Measurements from ENCODE around the gene POPDC2. TPM values are rescaled to one million over a fixed set of nuclear protein-coding genes. Genes with fewer than 3 reads are reported as not detected.

Gene POPDC2
- total and polyA plus RNA-seq, 2 experiments from 2014 or later: 1.2 to 2.7 TPM

- H3K36me3 ChIP-seq (replicated peaks; ENCODE audit: insufficient read depth, low read depth): no peaks in the 10 kb centered on the region
- WGBS (ENCODE audit: low lambda C conversion rate, missing lambda C conversion rate): 91% methylated on average over 2 of the region's 2 CpGs
- no peaks in the 10 kb centered on the region for H4K20me1 ChIP-seq (ENCODE audit: insufficient read depth, poor library complexity, severe bottlenecking)
- no peaks in the 10 kb centered on the region for H3K27me3 ChIP-seq
- no peaks in the 10 kb centered on the region for H3K79me2 ChIP-seq
- TF ChIP-seq, protein P1, sequence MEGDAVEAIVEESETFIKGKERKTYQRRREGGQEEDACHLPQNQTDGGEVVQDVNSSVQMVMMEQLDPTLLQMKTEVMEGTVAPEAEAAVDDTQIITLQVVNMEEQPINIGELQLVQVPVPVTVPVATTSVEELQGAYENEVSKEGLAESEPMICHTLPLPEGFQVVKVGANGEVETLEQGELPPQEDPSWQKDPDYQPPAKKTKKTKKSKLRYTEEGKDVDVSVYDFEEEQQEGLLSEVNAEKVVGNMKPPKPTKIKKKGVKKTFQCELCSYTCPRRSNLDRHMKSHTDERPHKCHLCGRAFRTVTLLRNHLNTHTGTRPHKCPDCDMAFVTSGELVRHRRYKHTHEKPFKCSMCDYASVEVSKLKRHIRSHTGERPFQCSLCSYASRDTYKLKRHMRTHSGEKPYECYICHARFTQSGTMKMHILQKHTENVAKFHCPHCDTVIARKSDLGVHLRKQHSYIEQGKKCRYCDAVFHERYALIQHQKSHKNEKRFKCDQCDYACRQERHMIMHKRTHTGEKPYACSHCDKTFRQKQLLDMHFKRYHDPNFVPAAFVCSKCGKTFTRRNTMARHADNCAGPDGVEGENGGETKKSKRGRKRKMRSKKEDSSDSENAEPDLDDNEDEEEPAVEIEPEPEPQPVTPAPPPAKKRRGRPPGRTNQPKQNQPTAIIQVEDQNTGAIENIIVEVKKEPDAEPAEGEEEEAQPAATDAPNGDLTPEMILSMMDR (IDR thresholded peaks at IDR 0.05; ENCODE audit: poor library complexity): no peak
- TF ChIP-seq EZH2phosphoT487 (IDR thresholded peaks at IDR 0.05; ENCODE audit: low read depth, severe bottlenecking, unreplicated experiment) (no peak), EZH2 (IDR thresholded peaks at IDR 0.05; ENCODE audit: borderline replicate concordance) (no peak)
- no peaks in the 10 kb centered on the region for H3K9me2 ChIP-seq (replicated peaks; ENCODE audit: insufficient read depth)
- no peaks in the 10 kb centered on the region for H3K4me1 ChIP-seq (ENCODE audit: insufficient read depth)
- no peak for DNase-seq (ENCODE audit: low spot score)
- no peaks in the 10 kb centered on the region for H3K9me3 ChIP-seq (ENCODE audit: low read depth)
- H2AFZ ChIP-seq: no peak overlapping the region
- no peak overlapping the region for H3K4me2 ChIP-seq
- no peak overlapping the region for H3K27ac ChIP-seq
- H3K4me3 ChIP-seq: no peak overlapping the region
These were observed 35.1 kb upstream of the POPDC2 start for GRCh38 chr3:119695480-119695879.

DNA sequence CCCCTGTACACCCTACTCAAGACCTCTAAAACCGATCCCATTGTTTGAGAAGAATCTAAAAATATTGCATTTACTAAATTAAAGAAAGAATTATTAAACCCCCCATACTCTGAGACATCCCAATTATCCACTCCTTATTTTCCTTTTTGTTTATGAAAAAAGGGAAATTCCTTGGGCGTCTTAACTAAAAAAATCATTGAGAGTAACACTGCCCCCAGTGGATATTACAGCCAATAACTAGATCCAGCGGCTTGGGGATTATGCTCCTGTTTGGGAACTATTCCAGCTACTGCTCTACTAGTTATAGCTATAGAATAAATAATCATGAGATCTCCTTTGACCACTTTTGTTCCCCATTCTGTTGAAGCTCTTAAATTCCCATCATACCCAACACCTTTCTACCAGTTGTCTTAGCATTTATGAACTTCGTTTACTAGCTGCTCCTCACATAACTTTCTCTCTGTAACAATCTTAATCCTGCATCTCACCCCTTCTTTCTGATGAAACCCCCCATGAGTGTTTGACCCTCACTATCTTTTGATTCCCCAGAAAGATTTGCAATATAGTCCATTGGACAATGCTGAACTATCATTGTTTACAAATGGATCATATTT is 29.8 kb upstream of the POPDC2 start:
- no peak overlapping the region for H2AFZ ChIP-seq
- no peak overlapping the region for H3K27ac ChIP-seq
- 56% methylated on average over 4 of the region's 4 CpGs for WGBS (ENCODE audit: low lambda C conversion rate, missing lambda C conversion rate)
- no peaks in the 10 kb centered on the region for H3K36me3 ChIP-seq (replicated peaks; ENCODE audit: insufficient read depth, low read depth)
- no peaks in the 10 kb centered on the region for H3K9me2 ChIP-seq (replicated peaks; ENCODE audit: insufficient read depth)
- H3K79me2 ChIP-seq: no peaks in the 10 kb centered on the region
- H4K20me1 ChIP-seq (ENCODE audit: insufficient read depth, poor library complexity, severe bottlenecking): no peaks in the 10 kb centered on the region
- no peaks in the 10 kb centered on the region for H3K9me3 ChIP-seq (ENCODE audit: low read depth)
- H3K4me2 ChIP-seq: no peak overlapping the region
- peak; percentile 39 for DNase-seq (ENCODE audit: low spot score)
- no peak for TF ChIP-seq EZH2phosphoT487 (IDR thresholded peaks at IDR 0.05; ENCODE audit: low read depth, severe bottlenecking, unreplicated experiment)
- no peak for TF ChIP-seq EZH2 (IDR thresholded peaks at IDR 0.05; ENCODE audit: borderline replicate concordance)
- TF ChIP-seq, protein P1 (IDR thresholded peaks at IDR 0.05; ENCODE audit: poor library complexity): peak; percentile 51
- H3K27me3 ChIP-seq: no peaks in the 10 kb centered on the region
- H3K4me3 ChIP-seq: no peak overlapping the region
- no peaks in the 10 kb centered on the region for H3K4me1 ChIP-seq (ENCODE audit: insufficient read depth)

GRCh38 chr3:119683421-119683820 is 23.0 kb upstream of the POPDC2 start:
- WGBS (ENCODE audit: low lambda C conversion rate, missing lambda C conversion rate): 30% methylated on average over 1 of the region's 1 CpG
- no peaks in the 10 kb centered on the region for H3K9me2 ChIP-seq (replicated peaks; ENCODE audit: insufficient read depth)
- H3K4me2 ChIP-seq: no peak overlapping the region
- H3K27ac ChIP-seq: no peak overlapping the region
- H3K79me2 ChIP-seq: no peaks in the 10 kb centered on the region
- H3K4me3 ChIP-seq: no peak overlapping the region
- H4K20me1 ChIP-seq (ENCODE audit: insufficient read depth, poor library complexity, severe bottlenecking): no peaks in the 10 kb centered on the region
- TF ChIP-seq EZH2 (IDR thresholded peaks at IDR 0.05; ENCODE audit: borderline replicate concordance) (no peak), EZH2phosphoT487 (IDR thresholded peaks at IDR 0.05; ENCODE audit: low read depth, severe bottlenecking, unreplicated experiment) (no peak)
- TF ChIP-seq, protein P1 (IDR thresholded peaks at IDR 0.05; ENCODE audit: poor library complexity): no peak
- DNase-seq (ENCODE audit: low spot score): no peak
- no peaks in the 10 kb centered on the region for H3K36me3 ChIP-seq (replicated peaks; ENCODE audit: insufficient read depth, low read depth)
- H3K4me1 ChIP-seq (ENCODE audit: insufficient read depth): no peaks in the 10 kb centered on the region
- no peaks in the 10 kb centered on the region for H3K27me3 ChIP-seq
- no peak overlapping the region for H2AFZ ChIP-seq
- no peaks in the 10 kb centered on the region for H3K9me3 ChIP-seq (ENCODE audit: low read depth)

Measured in hepatocyte (in vitro differentiated cells).